NCI-H1417 treated with DMSO at 0.1 percent for 48 hours (cell line): ENCODE results near the gene FNBP1L.
"Not testable (repeated sequence)": the region's sequence is repeated elsewhere in the genome, so short reads cannot be mapped to it uniquely, and the experiment has no call there.

Source experiments
- DNase-seq: peaks from one replicate; lab custom pipeline; 2025; lab: John Stamatoyannopoulos, UW

Gene FNBP1L

DNA sequence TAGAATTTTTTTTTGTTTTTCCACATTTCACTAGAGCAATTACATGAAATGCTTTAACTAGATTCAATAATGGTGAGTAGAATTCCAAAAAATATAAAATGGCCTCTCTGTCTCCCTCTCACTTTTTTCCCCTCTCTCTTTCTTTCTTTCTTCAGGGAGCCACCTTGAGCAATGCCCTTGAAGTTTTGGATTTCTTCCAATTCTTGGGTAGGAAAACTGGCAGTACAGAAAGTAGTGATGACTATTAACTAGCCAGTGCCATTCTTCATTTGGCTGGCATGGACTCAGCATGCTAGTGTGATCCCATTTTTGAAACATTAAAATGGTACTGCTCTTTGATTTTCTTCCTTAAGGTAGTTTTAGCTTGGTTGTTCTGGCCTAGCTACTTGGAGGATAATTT, 4.5 kb upstream of the FNBP1L start:
- DNase-seq: no peak

DNA sequence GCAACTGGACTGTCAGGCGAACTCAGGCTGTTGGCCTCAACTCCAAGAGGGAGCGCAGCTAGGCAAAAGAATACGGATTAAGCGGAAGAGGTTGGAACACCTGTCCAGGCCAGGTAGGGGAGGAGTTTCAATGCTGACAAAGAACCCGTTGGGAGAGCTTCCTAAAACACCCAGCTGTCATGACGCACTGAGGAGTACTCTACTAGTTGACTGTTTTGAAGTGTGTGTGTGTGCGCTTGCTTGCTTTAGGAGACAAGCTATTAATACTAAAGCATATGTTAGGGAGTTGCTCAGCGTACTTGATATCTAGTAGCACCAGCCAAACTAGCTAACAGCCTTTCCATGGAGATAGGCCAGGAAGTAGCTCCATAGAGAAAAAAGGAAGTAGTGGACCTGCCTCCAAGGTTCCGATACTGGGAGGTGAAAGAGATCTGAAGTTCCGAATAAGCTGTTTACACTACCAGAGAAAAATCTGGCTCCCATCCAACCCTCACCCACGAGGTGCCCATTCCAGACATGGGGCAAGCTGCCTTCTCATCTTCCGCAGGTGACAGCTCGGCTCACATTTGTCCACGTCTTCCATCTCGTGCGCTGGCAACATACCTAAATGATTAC, 974 bp upstream of the FNBP1L start:
- peak; percentile 9 for DNase-seq

DNA sequence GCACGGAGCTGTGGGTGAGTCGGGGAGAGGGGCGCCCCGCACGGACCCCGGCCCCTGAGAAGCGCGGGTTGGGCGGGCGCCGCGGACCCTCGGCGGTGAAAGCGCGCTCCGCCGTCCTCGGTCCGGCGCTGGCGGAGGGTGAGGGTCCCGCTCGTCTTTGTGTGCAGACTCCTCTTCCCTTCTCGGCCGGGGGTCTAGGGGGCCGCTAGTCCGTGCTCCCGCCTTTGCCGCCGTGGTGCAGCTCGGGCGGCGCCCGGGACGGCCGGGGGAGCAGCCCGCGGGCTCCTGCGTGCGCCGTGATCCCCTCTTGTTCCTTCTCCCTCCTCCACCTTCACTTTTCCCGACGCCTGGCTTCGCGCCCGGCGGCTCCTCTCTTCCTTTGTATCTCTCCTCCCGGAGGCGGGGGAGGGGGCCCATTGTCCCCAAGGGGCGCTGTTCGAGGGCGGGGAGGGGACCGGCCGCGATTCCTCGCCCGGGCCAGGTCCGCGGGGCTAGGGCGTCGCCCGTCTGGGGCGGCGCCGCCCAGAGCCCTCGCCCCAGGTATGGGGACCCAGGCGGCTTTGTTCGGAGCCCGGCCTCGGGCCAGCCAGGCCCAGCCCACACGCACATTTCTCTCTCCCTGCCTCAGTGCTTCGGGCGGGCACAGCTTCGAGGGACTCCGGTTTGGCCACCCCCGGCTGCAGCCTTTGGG, 519 bp downstream of the FNBP1L start:
- peak; percentile 39 for DNase-seq

DNA sequence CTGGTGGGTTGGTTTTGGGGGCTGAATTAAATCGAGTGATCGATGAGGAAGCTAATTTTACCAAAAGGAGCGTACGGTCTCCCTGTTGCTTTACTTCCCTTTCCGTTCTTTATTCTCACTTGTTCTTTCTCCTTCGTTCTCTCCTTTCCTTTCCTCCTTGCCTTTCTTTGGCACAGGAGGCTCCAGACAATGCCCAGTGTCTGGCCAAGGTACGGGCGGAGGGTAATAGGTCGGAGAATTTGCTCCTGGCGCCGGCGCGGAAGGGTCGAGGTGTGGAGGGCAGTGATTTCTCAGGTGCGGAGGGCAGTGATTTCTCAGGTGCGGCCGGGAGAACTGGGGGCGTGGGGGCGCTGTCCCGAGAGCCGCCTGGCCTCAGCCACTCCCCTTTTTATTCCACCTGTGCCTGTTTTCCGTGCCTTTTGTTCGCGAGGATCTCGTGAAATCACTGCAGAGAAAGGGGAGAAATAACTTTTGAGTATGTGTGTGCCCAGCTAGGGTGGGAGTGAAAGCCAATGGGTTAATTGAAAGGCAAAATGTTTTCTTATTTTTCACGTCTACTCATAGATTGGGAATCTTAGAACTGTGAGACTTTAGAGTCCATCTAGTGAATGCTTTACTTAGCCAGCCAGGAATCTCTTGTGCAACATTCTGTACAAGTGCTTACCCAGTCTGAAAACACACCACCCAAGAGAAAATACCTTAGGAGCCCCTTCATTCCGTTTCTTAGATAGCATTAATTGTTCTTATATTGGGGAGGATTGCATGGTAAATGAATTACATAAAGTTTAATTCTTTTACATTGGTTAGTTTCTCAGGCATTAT, 1.3 kb downstream of the FNBP1L start:
- DNase-seq: peak; percentile 50

DNA sequence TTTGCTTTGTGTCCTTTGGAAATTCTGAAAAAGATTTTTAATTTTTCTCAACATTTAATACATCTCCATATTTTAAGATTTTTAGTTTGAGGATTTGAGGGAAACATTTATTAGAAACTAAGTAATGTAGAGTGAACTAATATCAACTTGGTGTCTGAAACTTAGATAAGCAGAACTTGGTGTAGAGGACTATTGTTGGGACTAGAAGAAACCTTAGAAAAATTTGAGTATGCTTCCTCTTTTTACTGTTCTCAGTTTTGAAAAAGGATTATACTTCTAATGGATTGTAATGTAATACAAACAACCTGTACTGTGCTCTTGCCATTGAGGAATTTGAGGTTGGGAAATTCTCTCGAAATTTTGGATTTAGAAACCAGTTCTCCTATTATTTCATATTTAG, 2.4 kb downstream of the FNBP1L start:
- no peak for DNase-seq

DNA sequence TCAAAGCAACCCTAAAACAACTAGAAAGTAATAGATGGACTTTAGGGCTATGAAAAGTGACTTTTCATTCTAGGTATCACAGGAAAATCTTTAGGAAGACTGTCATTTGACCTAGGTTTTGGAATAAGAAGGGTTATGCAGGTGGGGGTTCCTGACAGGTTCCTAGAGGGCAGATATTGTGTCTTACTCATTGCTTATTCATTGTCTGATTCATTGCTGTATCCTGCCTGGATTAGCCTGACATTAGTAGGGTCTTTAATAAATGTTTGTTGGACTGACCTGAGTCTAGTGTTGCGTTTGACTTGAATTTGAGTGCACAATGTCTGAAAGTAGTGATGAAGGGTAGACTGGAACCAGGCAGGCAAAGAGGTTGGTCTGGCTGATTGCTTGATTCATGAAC, 6.0 kb downstream of the FNBP1L start:
- no peak for DNase-seq

DNA sequence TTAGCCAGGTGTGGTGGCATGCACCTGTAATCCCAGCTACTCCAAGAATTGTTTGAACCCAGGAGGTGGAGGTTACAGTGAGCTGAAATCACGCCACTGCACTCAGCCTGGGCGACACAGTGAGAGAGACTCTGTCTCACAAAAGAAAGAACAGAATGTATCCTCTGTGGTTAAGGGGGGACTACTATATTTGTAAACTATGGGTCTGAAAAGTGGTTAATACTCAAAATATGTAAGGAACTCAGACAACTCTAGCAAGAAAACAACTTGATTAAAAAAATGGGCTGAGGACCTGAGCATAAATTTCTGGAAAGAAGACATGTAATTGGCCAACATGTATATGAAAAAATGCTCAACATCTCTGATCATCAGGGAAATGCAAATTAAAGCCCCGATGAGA, 11.2 kb downstream of the FNBP1L start:
- no peak for DNase-seq

DNA sequence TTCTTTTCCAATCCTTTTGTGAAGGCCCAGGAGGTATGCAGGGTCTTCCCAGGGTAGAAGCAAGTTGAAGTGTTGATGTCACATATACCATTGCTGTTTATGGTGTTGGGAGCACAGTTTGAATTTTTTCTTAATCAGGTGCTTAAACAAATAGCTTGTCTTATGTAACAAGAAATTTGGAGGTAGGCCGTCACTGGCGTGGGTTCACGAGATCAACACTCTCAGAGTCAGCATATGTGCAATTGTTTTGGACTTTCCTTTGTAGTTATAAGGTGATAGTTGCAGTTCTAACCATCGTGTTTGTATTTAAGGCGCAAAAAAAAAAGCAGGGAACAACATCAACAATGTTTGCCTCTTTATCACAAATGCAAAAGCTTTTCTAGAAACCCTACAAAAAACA, 13.3 kb downstream of the FNBP1L start:
- DNase-seq: no peak

DNA sequence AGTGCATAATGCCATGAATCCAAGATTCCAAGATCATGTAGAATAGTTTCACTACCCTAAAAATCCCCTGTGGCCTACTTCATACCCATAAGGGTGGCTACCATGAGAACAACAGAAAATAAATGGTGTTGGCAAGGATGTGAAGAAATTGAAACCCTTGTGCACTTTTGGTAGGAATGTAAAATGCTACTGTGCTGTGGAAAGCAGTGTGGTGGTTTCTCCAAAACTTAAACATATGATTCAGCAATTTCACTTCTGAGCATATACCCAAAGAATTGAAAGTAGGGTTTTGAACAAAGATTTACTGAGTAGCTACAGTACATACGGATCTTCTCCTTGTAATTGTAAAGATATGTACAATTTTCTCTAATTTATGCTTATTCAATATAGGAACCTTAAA, 16.0 kb downstream of the FNBP1L start:
- DNase-seq: no peak

DNA sequence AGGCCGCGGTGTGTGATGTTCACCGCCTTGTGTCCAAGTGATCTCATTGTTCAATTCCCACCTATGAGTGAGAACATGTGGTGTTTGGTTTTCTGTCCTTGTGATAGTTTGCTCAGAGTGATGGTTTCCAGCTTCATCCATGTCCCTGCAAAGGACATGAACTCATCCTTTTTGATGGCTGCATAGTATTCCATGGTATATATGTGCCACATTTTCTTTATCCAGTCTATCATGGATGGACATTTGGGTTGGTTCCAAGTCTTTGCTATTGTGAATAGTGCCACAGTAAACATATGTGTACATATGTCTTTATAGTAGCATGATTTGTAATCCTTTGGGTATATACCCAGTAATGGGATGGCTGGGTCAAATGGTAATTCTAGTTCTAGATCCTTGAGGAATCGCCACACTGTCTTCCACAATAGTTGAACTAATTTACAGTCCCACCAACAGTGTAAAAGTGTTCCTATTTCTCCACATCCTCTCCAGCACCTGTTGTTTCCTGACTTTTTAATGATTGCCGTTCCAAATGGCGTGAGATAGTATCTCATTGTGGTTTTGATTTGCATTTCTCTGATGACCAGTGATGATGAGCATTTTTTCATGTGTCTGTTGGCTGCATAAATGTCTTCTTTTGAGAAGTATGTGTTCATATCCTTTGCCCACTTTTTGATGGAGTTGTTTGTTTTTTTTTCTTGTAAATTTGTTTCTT, 17.6 kb downstream of the FNBP1L start:
- not testable (repeated sequence) for DNase-seq

DNA sequence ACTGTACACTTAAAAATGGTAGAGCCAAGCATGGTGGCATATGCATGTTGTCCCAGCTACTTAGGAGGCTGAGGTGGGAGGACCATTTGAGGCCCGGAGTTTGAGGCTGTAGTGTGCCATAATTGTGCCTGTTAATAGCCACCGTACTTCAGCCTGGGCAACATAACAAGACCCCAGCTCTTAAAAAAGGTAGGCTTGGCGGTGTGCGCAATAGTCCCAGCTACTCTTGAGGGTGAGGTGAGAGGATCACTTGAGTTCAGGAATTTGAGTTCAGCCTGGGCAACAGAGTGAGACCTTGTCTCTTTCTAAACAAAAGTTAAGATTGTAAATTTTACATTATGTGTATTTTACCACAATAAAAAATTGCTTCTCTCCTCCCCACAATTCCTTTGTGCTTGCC, 19.7 kb downstream of the FNBP1L start:
- no peak for DNase-seq

DNA sequence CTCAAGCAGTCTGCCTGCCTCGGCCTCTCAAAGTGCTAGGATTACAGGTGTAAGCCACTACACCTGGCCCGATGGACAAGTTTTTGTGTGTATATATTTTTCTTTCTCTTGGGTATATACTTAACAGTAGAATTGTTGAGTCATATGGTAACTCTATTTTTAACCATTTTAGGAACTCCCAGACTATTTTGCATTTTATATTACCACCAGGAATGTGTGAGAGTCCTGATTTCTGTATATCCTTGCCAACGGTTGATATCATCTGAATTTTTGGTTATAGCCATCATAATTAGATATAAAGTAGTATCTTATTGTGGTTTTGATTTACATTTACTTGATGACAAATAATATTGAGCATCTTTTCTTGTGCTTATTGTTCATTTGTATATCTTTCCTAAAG, 20.7 kb downstream of the FNBP1L start:
- DNase-seq: no peak

DNA sequence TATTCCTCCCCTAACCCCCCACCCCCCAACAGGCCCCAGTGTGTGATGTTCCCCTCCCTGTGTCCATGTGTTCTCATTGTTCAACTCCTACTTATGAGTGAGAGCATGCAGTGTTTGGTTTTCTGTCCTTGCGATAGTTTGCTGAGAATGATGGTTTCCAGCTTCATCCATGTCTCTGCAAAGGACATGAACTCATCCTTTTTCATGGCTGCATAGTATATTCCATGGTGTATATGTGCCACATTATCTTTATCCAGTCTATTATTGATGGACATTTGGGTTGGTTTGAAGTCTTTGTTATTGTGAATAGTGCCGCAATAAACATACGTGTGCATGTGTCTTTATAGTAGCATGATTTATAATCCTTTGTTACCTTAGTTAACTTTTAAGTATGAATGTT, 21.3 kb downstream of the FNBP1L start:
- not testable (repeated sequence) for DNase-seq

DNA sequence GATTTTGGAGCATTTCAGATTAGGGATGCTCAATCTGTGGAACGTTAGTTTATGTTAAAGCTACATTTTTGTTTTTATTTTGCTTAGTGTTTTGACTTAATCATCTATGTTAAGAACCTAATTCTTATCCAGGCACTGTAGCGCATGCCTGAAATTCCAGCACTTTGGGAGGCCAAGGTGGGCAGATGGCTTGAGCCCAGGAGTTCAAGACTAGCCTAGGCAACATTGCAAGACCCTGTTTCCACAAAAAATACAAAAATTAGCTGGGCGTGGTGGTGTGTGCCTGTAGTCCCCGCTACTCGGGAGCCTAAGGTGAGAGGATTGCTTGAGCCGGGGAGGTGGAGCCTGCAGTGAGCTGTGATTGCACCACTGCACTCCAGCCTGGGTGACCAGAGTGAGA, 23.4 kb downstream of the FNBP1L start:
- no peak for DNase-seq

DNA sequence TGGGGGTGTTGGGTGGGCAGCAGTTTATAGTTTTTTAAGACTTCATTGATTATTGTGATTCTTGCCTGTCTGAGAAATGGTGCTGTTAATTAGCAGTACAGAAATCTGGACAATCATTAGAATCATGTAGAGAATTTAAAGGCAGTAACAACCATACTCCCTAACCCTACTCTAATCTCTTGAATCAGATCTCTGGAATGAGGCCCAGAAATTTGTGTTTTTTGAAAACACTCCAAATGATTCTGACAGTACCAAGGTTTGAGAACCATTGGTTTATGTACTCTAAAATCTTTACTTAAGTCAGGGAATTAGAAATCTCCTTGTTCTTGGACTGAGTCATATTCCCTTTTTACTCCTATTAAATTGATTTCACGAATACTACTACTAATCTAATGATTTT, 24.0 kb downstream of the FNBP1L start:
- no peak for DNase-seq

DNA sequence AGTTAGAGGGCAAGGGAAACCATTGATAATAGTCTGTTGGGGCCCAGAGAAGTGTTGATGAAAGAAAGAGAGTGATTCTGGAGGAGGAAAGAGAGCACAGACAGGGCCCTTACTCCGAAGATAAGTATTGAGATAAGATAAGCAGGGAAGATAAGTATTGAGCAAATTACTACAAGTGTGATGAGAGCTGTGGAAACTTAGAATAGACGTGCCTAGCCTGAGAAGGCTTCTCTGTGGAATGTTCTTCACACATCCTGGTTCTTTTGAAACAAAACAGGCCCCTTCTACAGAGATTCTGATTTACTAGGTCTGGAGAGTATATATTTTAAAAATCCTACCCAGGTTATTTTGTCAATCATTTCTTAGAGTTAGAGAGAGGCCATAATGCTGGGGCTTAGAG, 26.4 kb downstream of the FNBP1L start:
- DNase-seq: no peak

DNA sequence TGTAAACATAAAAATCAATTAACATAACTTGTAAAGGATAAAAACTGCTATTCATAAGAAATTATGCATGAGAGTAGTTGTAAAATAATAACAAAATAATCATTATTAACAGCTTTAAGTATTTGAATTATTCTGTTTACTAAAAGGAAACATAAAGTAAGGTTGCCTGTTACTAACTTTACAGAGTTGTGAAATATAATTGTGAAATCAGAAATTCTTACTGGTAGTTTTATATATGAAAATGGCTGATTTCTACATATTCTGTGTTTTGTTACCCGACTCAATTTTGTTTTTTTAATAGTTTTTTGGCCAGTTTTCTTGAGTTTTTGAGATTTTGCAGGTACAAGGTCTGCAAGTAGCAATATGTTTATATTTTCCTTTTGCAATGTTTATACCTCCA, 27.8 kb downstream of the FNBP1L start:
- no peak for DNase-seq

DNA sequence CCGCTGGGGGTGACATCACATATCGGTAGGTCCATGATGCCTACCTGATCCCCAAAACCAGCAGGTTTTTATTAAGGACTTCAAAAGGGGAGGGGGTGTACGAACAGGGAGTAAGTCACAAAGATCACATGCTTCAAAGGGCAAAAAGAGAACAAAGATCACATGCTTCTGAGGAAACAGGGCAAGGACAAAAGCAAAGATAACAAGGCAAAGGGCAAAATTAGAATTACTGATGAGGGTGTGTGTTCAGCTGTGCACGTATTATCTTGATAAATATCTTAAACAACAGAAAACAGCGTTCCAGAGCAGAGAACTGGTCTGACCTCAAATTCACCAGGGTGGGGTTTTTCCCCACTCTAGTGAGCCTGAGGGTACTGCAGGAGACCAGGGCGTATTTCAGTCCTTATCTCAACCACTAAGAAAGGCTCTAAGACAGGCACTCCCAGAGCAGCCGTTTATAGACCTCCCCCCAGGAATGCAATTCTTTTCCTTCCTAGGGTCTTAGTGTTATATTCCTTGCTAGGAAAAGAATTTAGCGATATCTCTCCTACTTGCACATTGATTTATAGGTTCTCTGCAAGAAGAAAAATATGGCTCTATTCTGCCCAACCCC, 31.3 kb downstream of the FNBP1L start:
- DNase-seq: not testable (repeated sequence)

DNA sequence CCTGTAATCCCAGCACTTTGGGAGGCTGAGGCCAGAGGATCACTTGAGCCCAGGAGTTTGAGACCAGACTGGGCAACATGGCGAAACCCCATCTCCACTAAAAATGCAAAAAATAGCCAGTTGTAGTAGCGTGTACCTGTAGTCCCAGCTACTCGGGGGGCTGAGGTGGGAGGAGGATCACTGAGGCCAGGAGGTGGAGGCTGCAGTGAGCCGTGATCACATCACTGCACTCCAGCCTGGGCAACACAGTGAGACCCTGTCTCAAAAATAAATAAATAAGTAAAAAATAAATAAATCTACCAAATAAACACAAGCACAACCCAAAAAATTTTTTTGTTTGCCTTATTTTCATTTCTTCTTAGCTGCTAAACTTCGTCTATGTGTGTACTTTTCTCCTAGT, 34.0 kb downstream of the FNBP1L start:
- DNase-seq: not testable (repeated sequence)

DNA sequence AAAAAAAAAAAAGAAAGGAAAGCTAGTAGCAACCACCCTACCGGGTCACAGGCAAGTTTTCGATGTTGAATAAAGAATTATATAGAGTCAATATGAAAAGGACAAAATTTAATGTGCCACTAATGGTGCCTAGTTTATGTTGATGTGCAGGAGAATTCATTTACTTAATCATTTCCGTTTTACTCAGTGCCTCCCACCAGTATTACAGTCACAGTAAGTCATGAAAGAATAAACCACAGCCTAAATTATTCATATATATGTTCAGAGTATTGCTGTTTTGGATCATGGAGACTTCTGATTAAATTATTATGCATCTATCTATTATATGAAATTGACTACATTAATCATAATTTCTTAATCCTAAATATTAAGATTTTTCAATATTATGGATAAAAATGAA, 35.3 kb downstream of the FNBP1L start:
- no peak for DNase-seq

DNA sequence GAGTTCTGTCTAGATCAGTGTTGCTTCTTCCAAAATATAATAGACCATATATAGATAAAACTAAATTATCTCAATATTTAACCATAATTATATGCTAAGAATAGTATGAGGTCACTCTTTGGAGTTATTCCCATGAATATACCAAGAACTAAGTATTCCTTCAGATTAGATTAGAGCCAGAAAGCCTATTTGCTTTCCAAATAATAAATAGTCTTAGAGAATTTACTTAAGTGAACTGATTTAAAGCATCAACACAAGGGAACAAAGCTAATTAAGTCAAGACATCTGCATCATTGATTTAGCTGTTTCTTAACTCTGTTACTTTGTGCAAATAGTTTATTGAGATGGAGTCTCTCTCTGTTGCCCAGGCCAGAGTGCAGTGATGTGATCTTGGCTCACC, 35.7 kb downstream of the FNBP1L start:
- no peak for DNase-seq

DNA sequence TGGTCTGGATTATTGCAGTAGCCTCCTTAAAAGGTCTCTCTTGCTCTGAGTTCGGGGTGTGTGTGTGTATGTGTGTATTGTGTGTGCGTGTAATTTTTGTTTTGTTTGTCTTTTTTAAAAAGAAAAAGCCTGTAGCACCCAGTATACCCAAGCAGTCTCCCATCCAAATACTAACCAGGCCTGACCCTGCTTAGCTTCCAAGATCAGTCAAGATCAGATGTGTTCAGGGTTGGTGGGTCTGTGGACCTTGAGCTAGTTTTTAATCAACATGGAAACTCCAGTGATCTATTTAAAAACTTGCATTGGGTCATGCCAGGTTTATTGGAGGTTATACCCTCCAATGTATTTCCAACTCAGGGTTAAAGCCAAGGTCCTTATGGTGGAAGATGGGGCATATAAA, 40.3 kb downstream of the FNBP1L start:
- no peak for DNase-seq
